GM20431 (cell line): ENCODE results near the gene SRL.

ENCODE experiments used
- in situ Hi-C: fragments of 300-500 bp; cut with MseI, MboI; formaldehyde crosslinking; loops from one replicate; pipeline ENCODE4 v1.15.0; 2020; ENCODE audit warnings: low sequenced_read_pairs; ENCODE audit not compliant: unreplicated experiment

SRL gene

DNA sequence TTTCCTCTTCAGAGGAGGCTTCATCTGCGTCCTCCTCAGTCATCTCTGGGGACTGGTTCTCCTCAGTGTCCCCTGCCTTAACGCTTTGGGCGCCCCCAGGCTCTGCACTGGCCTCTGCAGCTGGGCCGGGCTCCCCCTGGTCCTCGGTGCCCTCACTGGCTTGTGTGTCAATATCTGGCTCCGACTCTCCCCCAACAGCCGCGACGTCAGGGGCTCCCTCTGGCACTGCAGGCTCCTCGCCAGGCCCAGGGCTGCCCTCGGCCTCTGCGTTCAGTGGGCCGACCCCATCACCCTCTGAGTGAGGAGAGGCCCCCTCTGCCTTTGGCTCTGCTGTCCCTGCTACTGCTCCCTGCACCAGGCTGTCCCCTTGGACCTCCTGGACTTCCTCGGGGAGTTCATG is 34.7 kb downstream of the SRL start:
- in situ Hi-C loops: no loop called here

GRCh38 chr16:4206680-4207079 is 35.2 kb downstream of the SRL start:
- in situ Hi-C loops: no loop called here

DNA sequence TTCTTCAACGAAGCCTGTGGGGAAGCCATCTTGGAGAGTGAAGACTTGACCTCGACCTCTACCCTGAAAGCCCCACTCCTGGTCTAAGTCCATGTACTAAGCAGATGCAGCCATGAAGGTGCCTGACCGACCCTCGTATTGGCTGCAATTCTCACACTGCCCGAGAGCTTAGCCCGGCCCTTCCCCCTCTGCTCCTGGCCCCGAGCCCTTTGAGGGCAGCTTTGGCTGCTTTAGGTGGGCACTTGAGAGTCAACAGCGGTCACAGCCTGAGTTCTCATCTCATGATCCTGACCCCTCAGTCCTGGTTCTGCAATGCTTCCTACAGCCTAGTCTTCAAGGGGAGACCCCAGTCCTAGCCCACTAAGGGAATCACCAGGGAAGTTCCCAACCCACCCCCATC is 35.9 kb downstream of the SRL start:
- in situ Hi-C loops: no loop called here

DNA sequence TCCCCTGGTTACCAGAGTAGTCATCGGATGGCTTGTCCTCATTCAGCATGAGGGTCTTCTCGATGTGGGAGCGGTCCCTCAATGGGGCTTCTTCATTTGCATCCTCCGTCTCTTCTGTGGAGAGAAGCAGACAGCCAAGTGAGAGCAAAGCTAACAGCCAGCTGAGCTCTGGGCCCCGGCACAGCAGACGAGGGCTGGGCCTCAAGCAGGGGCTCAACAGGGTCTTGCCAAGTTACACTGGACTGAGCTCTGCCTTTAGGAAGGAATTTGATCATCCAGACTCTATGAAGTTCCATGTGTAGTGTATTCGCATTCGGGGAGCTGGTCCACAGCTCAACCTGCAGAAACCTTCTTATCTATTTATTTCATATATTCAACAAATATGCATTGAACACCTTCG is 37.4 kb downstream of the SRL start:
- in situ Hi-C loops: no loop called here

- in situ Hi-C loops: no loop called here
Observed at GRCh38 chr16:4203748-4204147, 38.1 kb downstream of the SRL start.

- in situ Hi-C loops: no loop called here
Observed at GRCh38 chr16:4202615-4203345, 39.1 kb downstream of the SRL start.

GRCh38 chr16:4200781-4201137 is 41.1 kb downstream of the SRL start:
- in situ Hi-C loops: no loop called here

- in situ Hi-C loops: no loop called here
Observed at GRCh38 chr16:4200000-4200780, 41.7 kb downstream of the SRL start.

GRCh38 chr16:4198816-4199215 is 43.1 kb downstream of the SRL start:
- in situ Hi-C loops: no loop called here

DNA sequence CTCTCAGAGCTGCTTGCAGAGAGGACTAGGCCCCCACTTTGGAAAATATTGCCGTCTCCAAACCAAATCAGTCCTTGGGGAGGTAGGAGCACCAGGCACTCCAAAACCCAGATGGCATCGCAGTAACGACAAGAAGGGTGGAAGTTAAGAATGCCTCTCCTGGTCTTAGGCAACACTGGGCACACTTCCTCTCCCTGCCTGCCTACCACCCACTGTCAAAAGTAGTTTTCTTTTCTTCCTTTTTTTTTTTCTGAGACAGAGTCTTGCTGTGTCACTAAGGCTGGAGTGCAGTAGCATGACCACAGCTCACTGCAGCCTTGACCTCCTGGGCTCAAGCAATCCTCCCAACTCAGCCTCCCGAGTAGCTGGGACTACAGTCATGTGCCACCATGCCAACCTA is 47.2 kb downstream of the SRL start:
- in situ Hi-C loops: no loop called here

GRCh38 chr16:4193920-4194319 is 48.0 kb downstream of the SRL start:
- in situ Hi-C loops: no loop called here

DNA sequence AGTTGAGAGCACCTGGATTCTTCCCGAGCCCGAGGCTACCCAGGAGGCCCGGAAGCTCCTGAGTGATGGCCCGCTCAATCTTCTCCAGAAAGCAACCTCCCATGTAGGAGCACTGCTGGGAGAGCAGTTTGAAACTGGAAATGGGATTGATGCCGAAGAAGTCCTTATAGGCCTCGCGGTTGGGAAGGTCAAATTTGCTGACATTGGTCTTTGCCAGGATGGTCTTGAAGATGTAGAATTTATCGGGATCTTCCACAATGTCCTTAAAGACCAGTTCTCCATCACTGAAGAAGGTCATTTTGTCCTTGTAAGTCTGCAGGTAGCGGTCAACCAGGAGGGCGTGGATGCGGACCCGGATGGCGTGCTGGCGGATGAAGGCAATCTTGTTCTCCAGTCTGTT is 49.7 kb downstream of the SRL start:
- in situ Hi-C loops: no loop called here

DNA sequence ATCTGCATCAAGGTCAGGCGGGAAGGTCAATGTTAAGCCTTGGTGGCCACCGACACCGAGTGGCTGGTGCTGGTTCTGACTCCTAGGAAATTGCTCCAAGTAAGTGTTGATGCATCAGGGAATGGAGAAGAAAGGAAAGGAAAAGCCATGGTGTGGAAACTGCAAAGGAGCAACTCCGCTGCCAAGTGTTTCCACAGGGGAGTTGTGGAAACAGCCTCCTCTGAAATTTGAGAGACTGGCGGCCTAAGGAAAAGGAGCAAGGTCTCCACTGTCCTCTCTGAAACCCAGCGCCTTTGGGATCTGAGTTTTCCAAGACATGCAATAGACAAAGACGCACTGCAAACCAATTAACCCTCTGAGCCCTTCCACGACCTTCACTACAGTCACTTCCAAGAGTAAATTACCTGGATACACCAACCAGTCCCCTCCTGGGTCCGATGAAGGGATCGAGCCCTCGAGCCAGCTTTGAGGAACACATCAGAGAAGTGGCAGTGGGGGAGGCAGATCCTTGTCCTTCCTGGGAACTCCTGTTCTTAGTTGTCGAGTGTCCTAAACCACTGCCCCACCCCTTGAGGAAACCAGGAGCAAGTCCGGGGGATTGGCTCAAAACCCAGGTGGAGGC is 51.1 kb downstream of the SRL start:
- in situ Hi-C loops: no loop called here

GRCh38 chr16:4190086-4190485 is 51.8 kb downstream of the SRL start:
- in situ Hi-C loops: no loop called here

- in situ Hi-C loops: no loop called here
Observed at GRCh38 chr16:4184038-4184702, 57.7 kb downstream of the SRL start.

- in situ Hi-C loops: no loop called here
Observed at GRCh38 chr16:4183237-4184037, 58.4 kb downstream of the SRL start.

DNA sequence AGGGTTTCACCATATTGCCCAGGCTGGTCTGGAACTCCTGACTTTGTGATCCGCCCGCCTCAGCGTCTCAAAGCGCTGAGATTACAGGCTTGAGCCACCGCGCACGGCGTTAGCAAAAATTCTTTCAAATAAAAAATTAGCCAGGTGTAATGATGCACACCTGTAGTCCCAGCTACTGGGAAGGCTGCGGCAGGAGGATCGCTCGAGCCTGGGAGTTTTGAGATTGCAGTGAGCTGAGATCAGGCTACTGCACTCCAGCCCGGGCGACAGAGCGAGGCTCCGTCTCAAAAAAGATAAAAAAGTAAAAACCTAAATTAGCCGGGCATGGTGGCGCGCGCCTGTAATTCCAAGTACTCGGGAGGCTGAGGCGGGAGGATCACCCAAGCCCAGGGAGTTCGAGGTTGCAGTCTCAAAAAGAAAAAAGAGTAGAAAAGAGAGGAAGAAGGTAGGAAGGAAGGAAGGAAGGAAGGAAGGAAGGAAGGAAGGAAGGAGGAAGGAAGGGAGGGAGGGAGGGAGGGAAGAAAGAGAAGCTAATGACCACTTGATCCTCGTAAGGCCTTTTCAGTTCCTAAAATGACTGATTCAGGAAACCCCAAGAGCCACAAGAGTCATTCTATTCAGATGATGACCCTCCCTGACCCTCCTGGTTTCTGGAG is 59.2 kb downstream of the SRL start:
- in situ Hi-C loops: no loop called here

- in situ Hi-C loops: no loop called here
Observed at GRCh38 chr16:4180511-4180910, 61.4 kb downstream of the SRL start.

- in situ Hi-C loops: no loop called here
Observed at GRCh38 chr16:4179763-4180260, 62.1 kb downstream of the SRL start.
